CD14-positive monocyte (primary cell): ENCODE measurements around the gene FAM187B. TPM values are rescaled to one million over a fixed set of nuclear protein-coding genes. Genes with fewer than 3 reads are reported as not detected.

Experiments used
- DNase-seq, 3 donors: peaks; one replicate each; pipeline ENCODE4 v3.0.0-alpha.2; 2011 to 2022
- H2AFZ ChIP-seq: 2 replicates; pipeline ENCODE4 v1.6.0; 2012; ENCODE audit warnings: mild to moderate bottlenecking, low read depth, low read length, inconsistent platforms; ENCODE audit not compliant: insufficient read depth, poor library complexity, severe bottlenecking
- H3K27ac ChIP-seq, 2 donors: 1 replicate in 1 of 2; 2 replicates in 1 of 2; pipeline ENCODE4 v1.5.1; 2012 to 2013; ENCODE audit warnings: low read length in 2 of 2, control low read depth in 1 of 2, inconsistent platforms in 1 of 2, low read depth in 1 of 2, mild to moderate bottlenecking in 1 of 2
- H3K27me3 ChIP-seq, 2 donors: one replicate each; pipeline versions ENCODE4 v1.6.0 to v1.6.1; 2011 to 2013; ENCODE audit warnings: low read length in 2 of 2; ENCODE audit not compliant: control insufficient read depth in 2 of 2, insufficient read depth in 2 of 2
- H3K36me3 ChIP-seq, 2 donors: replicated peaks in 1 of 2; 1 replicate in 1 of 2; 2 replicates in 1 of 2; pipeline versions ENCODE4 v1.5.1 to v1.6.1; 2012 to 2013; ENCODE audit warnings: low read length in 2 of 2, control low read depth in 1 of 2, inconsistent platforms in 1 of 2, mild to moderate bottlenecking in 1 of 2; ENCODE audit not compliant: insufficient read depth in 2 of 2, control insufficient read depth in 1 of 2
- H3K4me1 ChIP-seq, 2 donors: 1 replicate in 1 of 2; 2 replicates in 1 of 2; pipeline versions ENCODE4 v1.5.1 to v1.6.1; 2012 to 2013; ENCODE audit warnings: low read length in 2 of 2, control low read depth in 1 of 2, inconsistent platforms in 1 of 2, mild to moderate bottlenecking in 1 of 2, moderate library complexity in 1 of 2; ENCODE audit not compliant: insufficient read depth in 2 of 2, control insufficient read depth in 1 of 2
- H3K4me2 ChIP-seq: replicated peaks from 2 replicates; pipeline ENCODE3; 2012; ENCODE audit warnings: low read length, moderate library complexity, mild to moderate bottlenecking; ENCODE audit not compliant: poor library complexity, severe bottlenecking; ENCODE audit errors: extremely low read depth
- H3K4me3 ChIP-seq, 3 experiments: fragments of 200-600 bp in 1 of 3; sonication (generic) in 1 of 3; replicated peaks in 1 of 3; 1 replicate in 2 of 3; 2 replicates in 1 of 3; pipeline ENCODE4 v1.5.1; 2011 to 2013; ENCODE audit warnings: low read length in 3 of 3, mild to moderate bottlenecking in 3 of 3, control low read depth in 2 of 3, low read depth in 2 of 3, inconsistent platforms in 1 of 3, moderate library complexity in 1 of 3
- H3K79me2 ChIP-seq: 2 replicates; pipeline ENCODE4 v1.6.0; 2012; ENCODE audit warnings: mild to moderate bottlenecking, control low read depth, inconsistent platforms, low read length, moderate library complexity; ENCODE audit not compliant: insufficient read depth
- H3K9ac ChIP-seq: 2 replicates; pipeline ENCODE4 v1.6.0; 2017; ENCODE audit warnings: low read length, mild to moderate bottlenecking; ENCODE audit not compliant: insufficient read depth, poor library complexity, severe bottlenecking
- H3K9me3 ChIP-seq, 2 donors: replicated peaks in 1 of 2; 1 replicate in 1 of 2; 2 replicates in 1 of 2; pipeline versions ENCODE4 v1.5.1 to v1.6.1; 2012 to 2013; ENCODE audit warnings: low read length in 2 of 2, control low read depth in 1 of 2; ENCODE audit not compliant: control insufficient read depth in 1 of 2, insufficient read depth in 1 of 2
- H4K20me1 ChIP-seq: 2 replicates; pipeline ENCODE4 v1.6.0; 2012; ENCODE audit warnings: mild to moderate bottlenecking, low read length, control low read depth, moderate library complexity; ENCODE audit not compliant: insufficient read depth
- H3K27ac Mint-ChIP-seq, 7 donors: one replicate each; pipeline ENCODE4 v1.8.0; 2020; ENCODE audit warnings: mild to moderate bottlenecking in 7 of 7, mixed read lengths in 7 of 7, moderate library complexity in 6 of 7, inconsistent platforms in 2 of 7
- H3K27me3 Mint-ChIP-seq, 3 donors: one replicate each; pipeline ENCODE4 v1.8.0; 2021 to 2022; ENCODE audit warnings: low read depth in 3 of 3, mild to moderate bottlenecking in 3 of 3, mixed read lengths in 3 of 3, moderate library complexity in 3 of 3, inconsistent platforms in 1 of 3
- H3K36me3 Mint-ChIP-seq, 2 donors: one replicate each; pipeline ENCODE4 v1.8.0; 2020; ENCODE audit warnings: mixed read lengths in 2 of 2, inconsistent platforms in 1 of 2, mild to moderate bottlenecking in 1 of 2
- H3K4me1 Mint-ChIP-seq: one replicate; pipeline ENCODE4 v1.8.0; 2020; ENCODE audit warnings: mild to moderate bottlenecking, mixed read lengths
- H3K4me3 Mint-ChIP-seq, 2 donors: one replicate each; pipeline ENCODE4 v1.8.0; 2020; ENCODE audit warnings: mild to moderate bottlenecking in 2 of 2, mixed read lengths in 2 of 2, moderate library complexity in 1 of 2
- H3K9me3 Mint-ChIP-seq, 7 donors: one replicate each; pipeline ENCODE4 v1.8.0; 2020 to 2022; ENCODE audit warnings: mixed read lengths in 7 of 7, mild to moderate bottlenecking in 6 of 7, moderate library complexity in 6 of 7, inconsistent platforms in 2 of 7
- WGBS: methylation state at CpG from one replicate; pipeline ENCODE4 v1.1.5; 2013; ENCODE audit warnings: missing lambda C conversion rate; ENCODE audit not compliant: insufficient coverage; 5-methylcytosine and 5-hydroxymethylcytosine counted together
- intact Hi-C, 2 donors: fragments of 100-400 bp; cut with micrococcal nuclease; formaldehyde crosslinking; loops; one replicate each; pipeline versions ENCODE4 v1.15.0 to v1.15.1; 2023
- polyA plus RNA-seq, 3 donors: library from polyadenylated mRNA; depleted of rRNA in 1 of 3; unstranded in 2 of 3; stranded (reverse) in 1 of 3; fragments of 300-500 nt in 2 of 3; fragments of >200 nt in 1 of 3; fragmentation: Illumina TruSeq in 2 of 3; gene quantifications; 1 replicate in 2 of 3; 2 replicates in 1 of 3; pipeline ENCODE4 v1.2.3, GENCODE V29; 2012 to 2021
- TF ChIP-seq, protein P1 (sequence below): fragments of 200-600 bp; IDR thresholded peaks from one replicate; pipeline ENCODE4 v1.8.0; 2022; ENCODE audit warnings: antibody characterized with exemption, mild to moderate bottlenecking

Gene FAM187B
- polyA plus RNA-seq, 3 donors = not detected

DNA sequence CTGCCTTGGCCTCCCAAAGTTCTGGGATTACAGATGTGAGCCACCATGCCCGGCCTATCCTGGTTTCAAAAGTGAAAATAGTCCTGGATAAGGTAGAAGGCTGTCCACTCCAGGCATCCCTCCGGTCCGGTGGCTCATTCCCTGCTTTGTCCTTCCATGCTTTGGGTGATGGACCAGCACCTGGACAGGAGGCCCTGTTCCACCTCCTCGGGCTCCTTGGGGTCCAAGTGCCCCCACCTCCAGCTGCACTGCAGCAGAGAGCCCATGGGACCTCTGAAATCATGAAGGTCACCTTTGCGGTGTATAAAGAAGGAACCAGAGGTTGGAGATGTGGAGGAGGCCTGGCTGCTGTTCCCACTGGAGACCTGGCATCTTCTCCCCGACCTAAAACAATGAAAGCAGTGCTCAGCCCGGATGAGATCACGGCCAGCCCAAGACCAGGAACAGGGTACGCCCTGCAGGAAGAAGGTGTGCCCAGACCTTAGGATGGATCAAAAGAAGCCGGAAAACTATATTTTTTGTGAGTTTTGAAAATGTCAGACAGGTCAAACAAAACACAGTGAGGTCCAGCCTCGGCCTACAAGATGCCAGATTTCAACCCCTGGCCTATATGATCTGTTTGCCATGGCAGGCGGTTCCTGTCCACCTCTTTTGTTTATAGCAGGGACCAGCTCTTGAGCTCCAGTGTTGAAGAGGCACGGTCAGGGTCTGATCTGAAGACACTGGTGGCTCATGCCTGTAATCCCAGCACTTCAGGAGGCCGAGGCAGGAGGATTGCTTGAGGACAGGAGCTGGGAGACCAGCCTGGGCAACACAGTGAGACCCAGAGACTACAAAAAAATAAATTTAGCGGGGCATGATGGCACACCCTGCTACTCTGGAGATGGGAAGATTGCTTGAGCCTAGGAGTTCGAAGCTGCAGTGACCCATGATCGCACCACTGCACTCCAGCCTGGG, 26.1 kb upstream of the FAM187B start:
- Mint-ChIP-seq H3K4me3 (no peak overlapping the region), H3K27me3 (peaks cover 16 to 29% (median 22%) of the 10 kb centered on the region in 3 donors), H3K27ac (peak overlapping the region in 1 of 7 donors; percentile 49), H3K4me1 (peaks cover under 1% of the 10 kb centered on the region), H3K9me3 (peaks cover 0 to 3% (median 0%) of the 10 kb centered on the region in 7 donors), H3K36me3 (peaks cover 0 to 2% of the 10 kb centered on the region in 2 donors)
- peaks cover 0 to 12% of the 10 kb centered on the region in 2 donors for H3K27me3 ChIP-seq
- H3K9me3 ChIP-seq = no peaks in the 10 kb centered on the region
- WGBS = 94% methylated on average over 15 of the region's 17 CpGs
- no peaks in the 10 kb centered on the region for H3K4me1 ChIP-seq
- H3K27ac ChIP-seq = no peak overlapping the region
- DNase-seq = no peak
- no peaks in the 10 kb centered on the region for H3K36me3 ChIP-seq
- no peaks in the 10 kb centered on the region for H4K20me1 ChIP-seq
- H2AFZ ChIP-seq = no peak overlapping the region
- no peaks in the 10 kb centered on the region for H3K79me2 ChIP-seq
- intact Hi-C loops = no loop called here
- TF ChIP-seq, protein P1, sequence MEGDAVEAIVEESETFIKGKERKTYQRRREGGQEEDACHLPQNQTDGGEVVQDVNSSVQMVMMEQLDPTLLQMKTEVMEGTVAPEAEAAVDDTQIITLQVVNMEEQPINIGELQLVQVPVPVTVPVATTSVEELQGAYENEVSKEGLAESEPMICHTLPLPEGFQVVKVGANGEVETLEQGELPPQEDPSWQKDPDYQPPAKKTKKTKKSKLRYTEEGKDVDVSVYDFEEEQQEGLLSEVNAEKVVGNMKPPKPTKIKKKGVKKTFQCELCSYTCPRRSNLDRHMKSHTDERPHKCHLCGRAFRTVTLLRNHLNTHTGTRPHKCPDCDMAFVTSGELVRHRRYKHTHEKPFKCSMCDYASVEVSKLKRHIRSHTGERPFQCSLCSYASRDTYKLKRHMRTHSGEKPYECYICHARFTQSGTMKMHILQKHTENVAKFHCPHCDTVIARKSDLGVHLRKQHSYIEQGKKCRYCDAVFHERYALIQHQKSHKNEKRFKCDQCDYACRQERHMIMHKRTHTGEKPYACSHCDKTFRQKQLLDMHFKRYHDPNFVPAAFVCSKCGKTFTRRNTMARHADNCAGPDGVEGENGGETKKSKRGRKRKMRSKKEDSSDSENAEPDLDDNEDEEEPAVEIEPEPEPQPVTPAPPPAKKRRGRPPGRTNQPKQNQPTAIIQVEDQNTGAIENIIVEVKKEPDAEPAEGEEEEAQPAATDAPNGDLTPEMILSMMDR = no peak
- no peak overlapping the region for H3K4me2 ChIP-seq
- H3K4me3 ChIP-seq = no peak overlapping the region
- no peak overlapping the region for H3K9ac ChIP-seq

DNA sequence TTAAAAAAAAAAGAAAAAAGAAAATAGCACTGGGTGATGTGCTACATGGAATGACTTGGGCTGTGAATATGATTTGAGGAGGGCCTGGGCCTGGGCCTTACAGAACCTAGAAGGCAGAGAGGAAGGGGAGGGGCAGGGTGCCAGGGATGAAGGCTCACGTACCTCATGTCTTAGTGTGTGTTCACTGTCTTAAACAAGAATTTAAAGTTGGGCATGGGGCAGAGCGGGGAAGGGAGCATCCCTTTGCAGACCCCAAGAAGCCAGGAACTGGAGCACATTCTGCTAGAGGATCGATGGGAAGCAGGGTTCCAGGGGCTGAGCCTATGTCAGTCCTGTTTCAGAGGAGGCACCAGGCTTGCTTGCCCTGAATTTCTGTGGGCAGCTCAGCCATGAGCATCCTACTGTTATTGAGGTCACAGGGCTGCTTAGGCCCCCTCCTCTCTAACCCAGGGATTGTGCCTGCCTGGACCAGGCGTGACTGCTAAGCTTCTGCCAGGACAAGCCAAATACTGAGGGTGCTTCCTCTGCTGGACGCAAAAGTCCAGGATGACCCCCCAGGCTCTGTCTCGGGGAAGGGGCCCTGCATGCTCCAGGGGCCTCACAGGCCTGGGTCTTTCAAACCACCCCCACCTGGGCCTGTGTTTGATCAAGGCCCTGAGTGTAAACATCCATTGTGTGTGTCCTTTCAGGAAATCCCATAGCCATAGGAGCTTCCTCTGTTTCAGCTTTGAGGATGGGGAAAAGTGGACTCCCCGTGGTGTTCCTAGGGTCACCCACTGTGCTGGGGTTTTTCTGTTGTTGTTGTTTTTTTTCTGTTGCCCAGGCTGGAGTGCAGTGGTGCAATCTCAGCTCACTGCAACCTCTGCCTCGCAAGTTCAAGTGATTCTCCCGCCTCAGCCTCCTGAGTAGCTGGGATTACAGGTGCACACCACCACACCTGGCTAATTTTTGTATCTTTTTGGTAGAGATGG, 25.1 kb upstream of the FAM187B start:
- no peak overlapping the region for H3K27ac ChIP-seq
- H3K9ac ChIP-seq = no peak overlapping the region
- no peak for DNase-seq
- no peaks in the 10 kb centered on the region for H4K20me1 ChIP-seq
- Mint-ChIP-seq H3K4me3 (no peak overlapping the region), H3K27me3 (peaks cover 26 to 35% (median 32%) of the 10 kb centered on the region in 3 donors), H3K27ac (no peak overlapping the region), H3K9me3 (peaks cover 0 to 9% (median 3%) of the 10 kb centered on the region in 7 donors), H3K4me1 (peaks cover 10% of the 10 kb centered on the region), H3K36me3 (peaks cover 5 to 6% of the 10 kb centered on the region in 2 donors)
- H3K79me2 ChIP-seq = no peaks in the 10 kb centered on the region
- TF ChIP-seq, protein P1 = no peak
- intact Hi-C loops = no loop called here
- peaks cover 8 to 9% of the 10 kb centered on the region in 2 donors for H3K4me1 ChIP-seq
- peaks cover 7 to 22% of the 10 kb centered on the region in 2 donors for H3K27me3 ChIP-seq
- no peak overlapping the region for H3K4me2 ChIP-seq
- no peak overlapping the region for H2AFZ ChIP-seq
- H3K4me3 ChIP-seq = no peak overlapping the region
- peaks cover 0 to 5% of the 10 kb centered on the region in 2 donors for H3K9me3 ChIP-seq
- no peaks in the 10 kb centered on the region for H3K36me3 ChIP-seq
- 98% methylated on average over 6 of the region's 9 CpGs for WGBS
